Mesothelial cell of epicardium (in vitro differentiated cells): ENCODE measurements around the gene USO1. TPM values are rescaled to one million over a fixed set of nuclear protein-coding genes. Genes with fewer than 3 reads are reported as not detected.
"Not testable (repeated sequence)": the region's sequence is repeated elsewhere in the genome, so short reads cannot be mapped to it uniquely, and the experiment has no call there.

ENCODE experiments used
- DNase-seq, 2 experiments: peaks; one replicate each; pipeline ENCODE4 v3.0.0; 2021; ENCODE audit warnings: low spot score in 2 of 2; ENCODE audit not compliant: unreplicated experiment in 2 of 2
- H3K27ac Mint-ChIP-seq: 2 replicates; pipeline ENCODE4 v1.8.0; 2021; ENCODE audit warnings: mixed read lengths
- H3K27me3 Mint-ChIP-seq: 2 replicates; pipeline ENCODE4 v1.8.0; 2021; ENCODE audit warnings: low read depth, mixed read lengths
- H3K36me3 Mint-ChIP-seq: 2 replicates; pipeline ENCODE4 v1.8.0; 2021; ENCODE audit warnings: mixed read lengths
- H3K4me1 Mint-ChIP-seq: 2 replicates; pipeline ENCODE4 v1.8.0; 2021; ENCODE audit warnings: mixed read lengths
- H3K4me3 Mint-ChIP-seq: 2 replicates; pipeline ENCODE4 v1.8.0; 2021; ENCODE audit warnings: mild to moderate bottlenecking, moderate library complexity, mixed read lengths
- H3K9me3 Mint-ChIP-seq: 2 replicates; pipeline ENCODE4 v1.8.0; 2021; ENCODE audit warnings: mixed read lengths
- CTCF ChIP-seq: fragments of 200-600 bp; sonication (generic); IDR thresholded peaks from one replicate; pipeline ENCODE4 v1.5.0; 2021; ENCODE audit warnings: antibody characterized with exemption; ENCODE audit not compliant: unreplicated experiment
- total RNA-seq: library from RNA; stranded (reverse); gene quantifications from 3 replicates; pipeline ENCODE4 v1.2.1, GENCODE V29; 2021

Gene USO1
- total RNA-seq, 1 donor from 2014 or later = 53.3 TPM

GRCh38 chr4:75714704-75715103 is 9.7 kb upstream of the USO1 start:
- H3K27me3 Mint-ChIP-seq = no peaks in the 10 kb centered on the region
- TF ChIP-seq CTCF = no peak
- no peak overlapping the region for H3K4me3 Mint-ChIP-seq
- H3K27ac Mint-ChIP-seq = no peak overlapping the region
- H3K36me3 Mint-ChIP-seq = peaks cover 13% of the 10 kb centered on the region
- no peaks in the 10 kb centered on the region for H3K9me3 Mint-ChIP-seq
- DNase-seq = no peak
- peaks cover 5% of the 10 kb centered on the region for H3K4me1 Mint-ChIP-seq

GRCh38 chr4:75715105-75715799 is 9.1 kb upstream of the USO1 start:
- Mint-ChIP-seq H3K9me3 (no peaks in the 10 kb centered on the region), H3K4me1 (peaks cover 5% of the 10 kb centered on the region), H3K4me3 (no peak overlapping the region), H3K27me3 (no peaks in the 10 kb centered on the region), H3K27ac (no peak overlapping the region), H3K36me3 (peaks cover 13% of the 10 kb centered on the region)
- no peak for DNase-seq
- TF ChIP-seq CTCF = no peak

- not testable (repeated sequence) for H3K9me3 Mint-ChIP-seq, H3K4me3 Mint-ChIP-seq, DNase-seq, H3K27me3 Mint-ChIP-seq, H3K4me1 Mint-ChIP-seq, H3K27ac Mint-ChIP-seq
- peaks cover 13% of the 10 kb centered on the region for H3K36me3 Mint-ChIP-seq
Observed at GRCh38 chr4:75716054-75716453, 8.3 kb upstream of the USO1 start.

- no peaks in the 10 kb centered on the region for H3K27me3 Mint-ChIP-seq
- no peak overlapping the region for H3K4me3 Mint-ChIP-seq
- no peak for TF ChIP-seq CTCF
- H3K36me3 Mint-ChIP-seq = peaks cover 13% of the 10 kb centered on the region
- H3K9me3 Mint-ChIP-seq = no peaks in the 10 kb centered on the region
- DNase-seq = no peak
- H3K4me1 Mint-ChIP-seq = peaks cover 11% of the 10 kb centered on the region
- no peak overlapping the region for H3K27ac Mint-ChIP-seq
Observed at GRCh38 chr4:75717408-75717807, 7.0 kb upstream of the USO1 start.

- H3K9me3 Mint-ChIP-seq = no peaks in the 10 kb centered on the region
- H3K4me1 Mint-ChIP-seq = peaks cover 20% of the 10 kb centered on the region
- no peak for DNase-seq
- no peak overlapping the region for H3K27ac Mint-ChIP-seq
- peaks cover 13% of the 10 kb centered on the region for H3K36me3 Mint-ChIP-seq
- H3K27me3 Mint-ChIP-seq = no peaks in the 10 kb centered on the region
- TF ChIP-seq CTCF = no peak
- H3K4me3 Mint-ChIP-seq = no peak overlapping the region
Observed at GRCh38 chr4:75718529-75718928, 5.8 kb upstream of the USO1 start.

GRCh38 chr4:75722417-75722816 is 2.0 kb upstream of the USO1 start:
- H3K36me3 Mint-ChIP-seq = peaks cover 6% of the 10 kb centered on the region
- no peaks in the 10 kb centered on the region for H3K9me3 Mint-ChIP-seq
- H3K4me3 Mint-ChIP-seq = no peak overlapping the region
- no peak for DNase-seq
- H3K27me3 Mint-ChIP-seq = no peaks in the 10 kb centered on the region
- no peak overlapping the region for H3K27ac Mint-ChIP-seq
- TF ChIP-seq CTCF = no peak
- H3K4me1 Mint-ChIP-seq = peaks cover 38% of the 10 kb centered on the region
